Ovary (tissue), 9 donors: ENCODE results near the gene CSTPP1. TPM values are rescaled to one million over a fixed set of nuclear protein-coding genes. Genes with fewer than 3 reads are reported as not detected.
"Not testable (repeated sequence)": the region's sequence is repeated elsewhere in the genome, so short reads cannot be mapped to it uniquely, and the experiment has no call there.

Experiments
- DNase-seq, 5 donors: peaks; one replicate each; pipeline ENCODE4 v3.0.0-alpha.2; 2019 to 2020
- H3K27ac ChIP-seq, 2 donors: fragments of 200-600 bp; one replicate each; pipeline versions ENCODE4 v1.5.1 to v1.8.0; 2019 to 2022
- H3K27me3 ChIP-seq: fragments of 200-600 bp; one replicate; pipeline ENCODE4 v1.8.0; 2022
- H3K36me3 ChIP-seq: fragments of 200-600 bp; sonication (generic); one replicate; pipeline ENCODE4 v1.5.1; 2019
- H3K4me1 ChIP-seq: one replicate; pipeline ENCODE4 v1.8.1; 2013; ENCODE audit warnings: mild to moderate bottlenecking, moderate library complexity; ENCODE audit not compliant: insufficient read depth
- H3K4me3 ChIP-seq: fragments of 200-600 bp; sonication (generic); one replicate; pipeline ENCODE4 v1.5.1; 2017
- H3K9me3 ChIP-seq, 2 donors: fragments of 200-600 bp in 1 of 2; sonication (generic) in 1 of 2; one replicate each; pipeline versions ENCODE4 v1.5.1 to v1.8.1; 2013 to 2019; ENCODE audit warnings: mild to moderate bottlenecking in 1 of 2, moderate library complexity in 1 of 2
- CTCF ChIP-seq, 3 donors: fragments of 450-650 bp in 2 of 3; fragments of 200-600 bp in 1 of 3; IDR thresholded peaks; one replicate each; pipeline versions ENCODE4 v1.5.1 to v1.8.0; 2016 to 2022; ENCODE audit warnings: antibody characterized with exemption in 3 of 3, mild to moderate bottlenecking in 1 of 3
- EP300 ChIP-seq: sonication (generic); formaldehyde crosslinking; IDR thresholded peaks from one replicate; pipeline ENCODE4 v1.6.1; 2017; ENCODE audit warnings: antibody characterized with exemption
- POLR2A ChIP-seq: fragments of 450-650 bp; IDR thresholded peaks from one replicate; pipeline ENCODE4 v1.6.1; 2017; ENCODE audit warnings: antibody characterized with exemption, mild to moderate bottlenecking, moderate library complexity
- WGBS, 3 donors: extraction: QIAGEN DNeasy Blood & Tissue Kit in 1 of 3; methylation state at CpG; one replicate each; pipeline versions ENCODE4 v1.1.5 to v1.1.7; 2013 to 2017; 5-methylcytosine and 5-hydroxymethylcytosine counted together
- intact Hi-C, 4 donors: fragments of 100-400 bp; cut with DNase I; formaldehyde crosslinking; loops; one replicate each; pipeline versions ENCODE4 v1.11.0 to v1.15.1; 2022 to 2023
- polyA plus RNA-seq, 2 donors: library from polyadenylated mRNA; stranded (reverse); fragments of 200-250 nt in 1 of 2; fragments of 350-450 nt in 1 of 2; fragmentation: Illumina TruSeq in 1 of 2; extraction: RNeasy Lipid Tissue Mini Kit (QIAGEN cat#74804) in 1 of 2; gene quantifications; one replicate each; pipeline ENCODE4 v1.2.3, GENCODE V29; 2013 to 2014
- total RNA-seq, 7 donors: library from RNA; depleted of rRNA in 2 of 7; stranded (reverse); fragments of >200 nt in 2 of 7; fragmentation: NEBNext Ultra II Directional in 3 of 7; extraction: Animal tissue kit (Norgen Biotek cat#: 25700) in 3 of 7; gene quantifications; one replicate each; pipeline versions ENCODE4 v1.1.0 to v1.2.4, GENCODE V29; 2016 to 2023
- donor health status: DM: no; HTN: no; CAD: no; lungs with moderate emphysema.
- donor health status: DM: no; HTN: no; CAD: no.
- donor health status: Bipolar disorder and iron deficiency.
- donor health status: DM: yes; HTN: yes; CAD: no.
- donor health status: DM: no; HTN: no; CAD: no.
- donor health status: DM: yes; HTN: yes; CAD: no.

The CSTPP1 gene
- total and polyA plus RNA-seq, 9 donors: 20.3 to 42.6 (median 25.6) TPM

- WGBS, 3 donors: 92 to 97% (median 94%) methylated on average over 5 of the region's 5 CpGs
- Histone ChIP-seq H3K27ac (no peak overlapping the region), H3K9me3 (no peaks in the 10 kb centered on the region), H3K4me3 (no peak overlapping the region), H3K36me3 (no peaks in the 10 kb centered on the region), H3K4me1 (no peaks in the 10 kb centered on the region), H3K27me3 (no peaks in the 10 kb centered on the region)
- TF ChIP-seq POLR2A (no peak), CTCF (IDR thresholded peaks at IDR 0.05) (no peak), EP300 (no peak)
- DNase-seq: no peak
- intact Hi-C loops: no loop called here
Observed at GRCh38 chr11:46953093-46953492, 16.5 kb downstream of the CSTPP1 start.

- TF ChIP-seq CTCF (IDR thresholded peaks at IDR 0.05) (no peak), EP300 (no peak), POLR2A (no peak)
- H3K36me3 ChIP-seq: no peaks in the 10 kb centered on the region
- no peak overlapping the region for H3K27ac ChIP-seq
- no peak for DNase-seq
- 100% methylated on average over 1 of the region's 1 CpG for WGBS, 3 donors
- intact Hi-C loops: no loop called here
- no peaks in the 10 kb centered on the region for H3K9me3 ChIP-seq
- H3K4me3 ChIP-seq: no peak overlapping the region
- no peaks in the 10 kb centered on the region for H3K27me3 ChIP-seq
- no peaks in the 10 kb centered on the region for H3K4me1 ChIP-seq
Observed at GRCh38 chr11:46958777-46959176, 22.2 kb downstream of the CSTPP1 start.

- no peak overlapping the region for H3K4me3 ChIP-seq
- no peak for TF ChIP-seq POLR2A
- TF ChIP-seq CTCF (IDR thresholded peaks at IDR 0.05): no peak
- no peak for TF ChIP-seq EP300
- intact Hi-C loops: no loop called here
- no peak overlapping the region for H3K27ac ChIP-seq
- H3K4me1 ChIP-seq: no peaks in the 10 kb centered on the region
- H3K27me3 ChIP-seq: no peaks in the 10 kb centered on the region
- H3K36me3 ChIP-seq: no peaks in the 10 kb centered on the region
- DNase-seq: no peak
- no peaks in the 10 kb centered on the region for H3K9me3 ChIP-seq
- 95 to 98% (median 98%) methylated on average over 2 of the region's 2 CpGs for WGBS, 3 donors
Observed at GRCh38 chr11:46961041-46961440, 24.5 kb downstream of the CSTPP1 start.

- intact Hi-C loops, H3K27me3 ChIP-seq, H3K36me3 ChIP-seq, H3K27ac ChIP-seq, DNase-seq, H3K4me3 ChIP-seq, H3K9me3 ChIP-seq, H3K4me1 ChIP-seq: not testable (repeated sequence)
- 95 to 100% (median 99%) methylated on average over 3 of the region's 3 CpGs for WGBS, 3 donors
Observed at GRCh38 chr11:46961886-46962285, 25.3 kb downstream of the CSTPP1 start.

- DNase-seq: no peak
- 97 to 99% (median 99%) methylated on average over 3 of the region's 3 CpGs for WGBS, 3 donors
- Histone ChIP-seq H3K36me3 (no peaks in the 10 kb centered on the region), H3K9me3 (no peaks in the 10 kb centered on the region), H3K4me1 (no peaks in the 10 kb centered on the region), H3K4me3 (no peak overlapping the region), H3K27ac (no peak overlapping the region), H3K27me3 (no peaks in the 10 kb centered on the region)
- intact Hi-C loops: no loop called here
- no peak for TF ChIP-seq CTCF (IDR thresholded peaks at IDR 0.05)
- TF ChIP-seq EP300: no peak
- no peak for TF ChIP-seq POLR2A
Observed at GRCh38 chr11:46963844-46964243, 27.3 kb downstream of the CSTPP1 start.
